Right atrium auricular region (tissue), 2 donors: ENCODE results near the gene THSD7A. TPM values are rescaled to one million over a fixed set of nuclear protein-coding genes. Genes with fewer than 3 reads are reported as not detected.

Experiments
- DNase-seq: peaks from one replicate; pipeline ENCODE4 v3.0.0-alpha.2; 2019; ENCODE audit warnings: low spot score
- H3K27ac ChIP-seq, 2 donors: fragments of 200-600 bp; sonication (generic); 1 replicate in 1 of 2; 2 replicates in 1 of 2; pipeline ENCODE4 v1.5.1; 2016 to 2019
- H3K27me3 ChIP-seq, 2 donors: fragments of 200-600 bp; sonication (generic); one replicate each; pipeline versions ENCODE4 v1.5.1 to v1.6.0; 2017 to 2019
- H3K36me3 ChIP-seq: fragments of 200-600 bp; sonication (generic); one replicate; pipeline ENCODE4 v1.5.1; 2016
- H3K4me1 ChIP-seq, 2 donors: fragments of 200-600 bp; sonication (generic); one replicate each; pipeline versions ENCODE4 v1.5.1 to v1.6.0; 2017 to 2019
- H3K4me3 ChIP-seq, 2 donors: fragments of 200-600 bp; sonication (generic); 1 replicate in 1 of 2; 2 replicates in 1 of 2; pipeline ENCODE4 v1.5.1; 2017 to 2019; ENCODE audit warnings: mild to moderate bottlenecking in 1 of 2, moderate library complexity in 1 of 2
- H3K9me3 ChIP-seq, 2 donors: fragments of 200-600 bp; sonication (generic); one replicate each; pipeline ENCODE4 v1.5.1; 2019
- CTCF ChIP-seq, 2 donors: fragments of 200-600 bp; sonication (generic); IDR thresholded peaks; one replicate each; pipeline ENCODE4 v1.5.1; 2019; ENCODE audit warnings: antibody characterized with exemption in 2 of 2
- total RNA-seq, 2 donors: library from RNA; depleted of rRNA; stranded (reverse); fragments of >200 nt; gene quantifications; one replicate each; pipeline ENCODE4 v1.1.0, GENCODE V29; 2016

Gene THSD7A
- total RNA-seq, 2 donors from 2014 or later = 0.85 to 2.9 TPM

- Histone ChIP-seq H3K4me3 (no peak overlapping the region), H3K4me1 (no peaks in the 10 kb centered on the region), H3K27me3 (no peaks in the 10 kb centered on the region), H3K27ac (no peak overlapping the region), H3K36me3 (no peaks in the 10 kb centered on the region), H3K9me3 (no peaks in the 10 kb centered on the region)
- TF ChIP-seq CTCF (IDR thresholded peaks at IDR 0.05) = no peak
- no peak for DNase-seq
Measured at GRCh38 chr7:11437994-11438393, 394.0 kb downstream of the THSD7A start.

- H3K36me3 ChIP-seq = no peaks in the 10 kb centered on the region
- H3K9me3 ChIP-seq = no peaks in the 10 kb centered on the region
- no peaks in the 10 kb centered on the region for H3K27me3 ChIP-seq
- H3K27ac ChIP-seq = no peak overlapping the region
- TF ChIP-seq CTCF (IDR thresholded peaks at IDR 0.05) = no peak
- no peaks in the 10 kb centered on the region for H3K4me1 ChIP-seq
- H3K4me3 ChIP-seq = no peak overlapping the region
- no peak for DNase-seq
Measured at GRCh38 chr7:11436773-11437524, 395.0 kb downstream of the THSD7A start.

GRCh38 chr7:11436316-11436715 lies 395.7 kb downstream of the THSD7A start:
- Histone ChIP-seq H3K36me3 (no peaks in the 10 kb centered on the region), H3K4me3 (no peak overlapping the region), H3K27ac (no peak overlapping the region), H3K9me3 (no peaks in the 10 kb centered on the region), H3K4me1 (no peaks in the 10 kb centered on the region), H3K27me3 (no peaks in the 10 kb centered on the region)
- no peak for TF ChIP-seq CTCF (IDR thresholded peaks at IDR 0.05)
- no peak for DNase-seq

- H3K4me1 ChIP-seq = no peaks in the 10 kb centered on the region
- no peak overlapping the region for H3K27ac ChIP-seq
- no peak for TF ChIP-seq CTCF (IDR thresholded peaks at IDR 0.05)
- no peaks in the 10 kb centered on the region for H3K27me3 ChIP-seq
- H3K4me3 ChIP-seq = no peak overlapping the region
- no peaks in the 10 kb centered on the region for H3K36me3 ChIP-seq
- no peak for DNase-seq
- H3K9me3 ChIP-seq = no peaks in the 10 kb centered on the region
Measured at GRCh38 chr7:11434366-11434765, 397.6 kb downstream of the THSD7A start.

- TF ChIP-seq CTCF (IDR thresholded peaks at IDR 0.05) = no peak
- H3K27ac ChIP-seq = no peak overlapping the region
- no peaks in the 10 kb centered on the region for H3K36me3 ChIP-seq
- H3K4me3 ChIP-seq = no peak overlapping the region
- H3K27me3 ChIP-seq = no peaks in the 10 kb centered on the region
- H3K9me3 ChIP-seq = no peaks in the 10 kb centered on the region
- no peak for DNase-seq
- no peaks in the 10 kb centered on the region for H3K4me1 ChIP-seq
Measured at GRCh38 chr7:11430841-11431240, 401.2 kb downstream of the THSD7A start.

GRCh38 chr7:11430112-11430511 lies 401.9 kb downstream of the THSD7A start:
- TF ChIP-seq CTCF (IDR thresholded peaks at IDR 0.05) = no peak
- Histone ChIP-seq H3K4me3 (no peak overlapping the region), H3K9me3 (no peaks in the 10 kb centered on the region), H3K36me3 (no peaks in the 10 kb centered on the region), H3K4me1 (no peaks in the 10 kb centered on the region), H3K27ac (no peak overlapping the region), H3K27me3 (no peaks in the 10 kb centered on the region)
- no peak for DNase-seq
